Measurements from ENCODE around the gene STIM1. TPM values are rescaled to one million over a fixed set of nuclear protein-coding genes. Genes with fewer than 3 reads are reported as not detected.

Gene STIM1
- total and polyA plus RNA-seq, 4 donors, result 32.1 to 51.5 (median 41.6) TPM

DNA sequence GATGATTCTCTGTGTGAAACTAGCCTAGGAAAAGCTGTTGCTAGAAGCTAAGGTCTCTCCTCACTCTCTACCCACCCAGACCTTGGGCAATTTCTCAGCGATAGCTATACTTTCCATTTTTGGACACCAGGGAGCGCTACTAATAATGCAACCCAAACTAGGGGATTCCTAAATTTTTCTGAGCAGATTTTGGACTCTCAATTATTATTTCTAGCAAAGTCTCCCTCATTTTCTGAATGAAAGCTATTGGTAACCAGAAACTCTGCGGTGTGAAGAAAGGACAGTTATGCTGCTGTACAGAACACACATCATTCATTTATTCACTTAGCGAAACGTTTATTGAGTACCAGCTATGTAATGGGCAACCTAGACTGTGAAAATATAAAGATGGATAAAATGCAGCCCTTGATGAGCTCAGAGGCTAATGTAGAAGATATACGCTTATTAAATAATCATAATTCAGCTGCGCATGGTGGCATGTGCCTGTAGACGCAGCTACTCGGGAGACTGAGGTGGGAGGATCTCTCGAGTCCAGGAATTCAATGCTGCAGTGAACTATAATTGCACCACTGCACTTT, 6.1 kb upstream of the STIM1 start:
- Histone ChIP-seq H3K36me3 (ENCODE audit: control insufficient read depth, insufficient read depth, low read length) (no peaks in the 10 kb centered on the region), H3K9me3 (ENCODE audit: control insufficient read depth, insufficient read depth, low read length) (no peaks in the 10 kb centered on the region), H3K4me3 (ENCODE audit: low read depth, low read length) (no peak overlapping the region), H3K27me3 (ENCODE audit: control insufficient read depth, insufficient read depth, low read length) (no peaks in the 10 kb centered on the region), H3K4me1 (ENCODE audit: control insufficient read depth, insufficient read depth, low read length) (peaks cover 2% of the 10 kb centered on the region), H3K27ac (ENCODE audit: low read depth, low read length) (no peak overlapping the region)
- peak in 3 of 6 donors; percentile 32 to 74 (median 67) for DNase-seq (ENCODE audit: low read depth in 4 of 6, low spot score in 6 of 6)
- WGBS (ENCODE audit: insufficient coverage), result 76% methylated on average over 5 of the region's 10 CpGs

DNA sequence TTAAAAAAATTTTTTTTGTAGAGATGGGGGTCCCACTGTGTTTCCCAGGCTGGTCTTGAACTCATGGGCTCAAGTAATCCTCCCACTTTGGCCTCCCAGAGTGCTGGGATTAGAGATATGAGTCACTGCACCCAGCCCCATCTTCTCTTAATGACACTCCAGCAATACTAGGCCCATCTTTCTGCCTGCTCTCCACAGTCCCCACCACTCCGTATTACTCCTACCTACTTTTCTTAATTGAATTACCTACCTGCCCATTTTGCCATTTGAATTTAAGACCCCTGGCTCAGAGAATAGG, 2.0 kb upstream of the STIM1 start:
- Histone ChIP-seq H3K4me1 (ENCODE audit: control insufficient read depth, insufficient read depth, low read length) (peaks cover 18% of the 10 kb centered on the region), H3K27ac (ENCODE audit: low read depth, low read length) (no peak overlapping the region), H3K36me3 (ENCODE audit: control insufficient read depth, insufficient read depth, low read length) (peaks cover 2% of the 10 kb centered on the region), H3K27me3 (ENCODE audit: control insufficient read depth, insufficient read depth, low read length) (no peaks in the 10 kb centered on the region), H3K4me3 (ENCODE audit: low read depth, low read length) (no peak overlapping the region), H3K9me3 (ENCODE audit: control insufficient read depth, insufficient read depth, low read length) (no peaks in the 10 kb centered on the region)
- no CpG with 5 or more reads among the region's 1 CpG for WGBS (ENCODE audit: insufficient coverage)
- no peak for DNase-seq (ENCODE audit: low read depth in 4 of 6, low spot score in 6 of 6)

DNA sequence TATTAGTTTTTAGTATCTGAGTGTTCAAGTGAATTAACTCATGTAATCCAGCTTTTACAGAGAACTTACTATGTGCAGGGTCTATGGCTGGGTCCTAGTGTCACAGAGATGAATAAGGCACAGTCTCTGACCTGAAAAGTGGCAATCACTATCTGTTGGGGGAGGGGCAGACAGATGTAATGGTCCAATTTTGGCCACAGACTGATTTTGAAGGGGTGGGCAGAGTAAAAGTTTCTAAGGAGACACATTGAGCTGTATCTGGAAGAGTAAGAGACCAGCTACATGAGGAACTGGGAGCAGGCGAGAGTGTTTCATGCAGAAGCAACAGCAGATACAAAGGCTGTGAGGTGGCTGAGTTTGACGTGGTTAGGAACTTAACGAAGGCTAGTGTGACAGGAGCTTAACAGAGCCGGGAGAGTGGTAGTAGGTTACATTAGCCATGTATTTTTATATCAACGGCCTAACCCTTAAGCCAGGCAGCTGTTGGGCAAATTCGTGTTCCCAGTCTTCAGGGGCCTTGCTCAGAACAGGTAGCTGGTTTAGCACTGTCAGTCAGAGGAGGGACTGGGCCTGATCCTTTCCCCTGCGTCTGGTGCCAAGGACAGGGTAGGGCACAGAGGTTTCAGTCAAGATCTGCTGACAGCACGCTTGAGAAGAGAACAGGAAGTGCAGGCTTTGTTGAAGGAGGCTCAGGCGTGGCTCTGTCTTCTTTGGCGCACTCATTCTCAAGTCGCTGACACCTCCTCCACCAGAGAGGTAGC, 1.4 kb upstream of the STIM1 start:
- Histone ChIP-seq H3K4me3 (ENCODE audit: low read depth, low read length) (no peak overlapping the region), H3K4me1 (ENCODE audit: control insufficient read depth, insufficient read depth, low read length) (peaks cover 20% of the 10 kb centered on the region), H3K9me3 (ENCODE audit: control insufficient read depth, insufficient read depth, low read length) (no peaks in the 10 kb centered on the region), H3K27ac (ENCODE audit: low read depth, low read length) (no peak overlapping the region), H3K27me3 (ENCODE audit: control insufficient read depth, insufficient read depth, low read length) (no peaks in the 10 kb centered on the region), H3K36me3 (ENCODE audit: control insufficient read depth, insufficient read depth, low read length) (peaks cover 2% of the 10 kb centered on the region)
- 85% methylated on average over 9 of the region's 11 CpGs for WGBS (ENCODE audit: insufficient coverage)
- no peak for DNase-seq (ENCODE audit: low read depth in 4 of 6, low spot score in 6 of 6)

DNA sequence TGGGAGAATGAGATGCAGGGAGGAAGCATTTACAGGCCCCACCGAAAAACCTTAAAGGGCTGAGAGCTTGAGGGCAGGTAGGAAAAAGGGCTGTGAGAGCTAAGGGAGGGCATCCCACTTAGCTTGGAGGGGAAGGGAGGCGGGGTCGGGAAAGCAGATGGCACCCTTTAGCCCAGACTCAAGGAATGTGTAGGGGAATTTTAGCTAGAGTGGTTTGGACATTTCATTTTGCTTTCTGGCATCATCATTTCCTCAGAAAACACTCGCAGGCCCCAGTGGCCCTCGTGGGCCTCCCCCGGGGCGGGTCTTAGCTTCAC, 846 bp upstream of the STIM1 start:
- H3K4me1 ChIP-seq (ENCODE audit: control insufficient read depth, insufficient read depth, low read length), result peaks cover 25% of the 10 kb centered on the region
- peak overlapping the region; percentile 94 for H3K4me3 ChIP-seq (ENCODE audit: low read depth, low read length)
- no peak for DNase-seq (ENCODE audit: low read depth in 4 of 6, low spot score in 6 of 6)
- H3K27me3 ChIP-seq (ENCODE audit: control insufficient read depth, insufficient read depth, low read length), result no peaks in the 10 kb centered on the region
- H3K9me3 ChIP-seq (ENCODE audit: control insufficient read depth, insufficient read depth, low read length), result no peaks in the 10 kb centered on the region
- peaks cover 2% of the 10 kb centered on the region for H3K36me3 ChIP-seq (ENCODE audit: control insufficient read depth, insufficient read depth, low read length)
- WGBS (ENCODE audit: insufficient coverage), result 27% methylated on average over 6 of the region's 7 CpGs
- peak overlapping the region; percentile 93 for H3K27ac ChIP-seq (ENCODE audit: low read depth, low read length)

DNA sequence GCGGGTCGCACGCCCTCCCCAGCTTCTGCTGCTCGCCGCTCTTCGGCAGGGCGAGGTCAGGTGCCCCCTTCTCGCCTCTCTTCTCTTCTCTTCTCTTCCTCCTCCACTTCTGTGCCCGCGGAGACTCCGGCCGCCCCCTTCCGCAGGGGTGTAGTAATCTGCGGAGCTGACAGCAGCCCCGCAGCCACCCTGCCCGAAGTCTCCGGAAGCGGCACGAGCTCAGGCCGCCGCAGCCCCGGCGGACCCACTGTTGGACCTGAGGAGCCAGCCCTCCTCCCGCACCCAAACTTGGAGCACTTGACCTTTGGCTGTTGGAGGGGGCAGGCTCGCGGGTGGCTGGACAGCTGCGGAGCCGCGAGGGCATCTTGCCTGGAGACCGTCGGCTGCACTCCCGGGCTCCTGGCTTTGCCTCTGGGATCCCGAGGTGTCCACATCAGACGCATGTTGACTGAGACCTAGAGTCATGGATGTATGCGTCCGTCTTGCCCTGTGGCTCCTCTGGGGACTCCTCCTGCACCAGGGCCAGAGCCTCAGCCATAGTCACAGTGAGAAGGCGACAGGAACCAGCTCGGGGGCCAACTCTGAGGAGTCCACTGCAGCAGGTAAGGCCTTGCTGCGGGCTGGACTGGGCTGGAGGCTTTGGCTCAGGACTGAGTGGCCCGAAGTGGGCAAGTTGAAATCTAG, 486 bp downstream of the STIM1 start:
- no peaks in the 10 kb centered on the region for H3K27me3 ChIP-seq (ENCODE audit: control insufficient read depth, insufficient read depth, low read length)
- 5% methylated on average over 40 of the region's 40 CpGs for WGBS (ENCODE audit: insufficient coverage)
- peaks cover 2% of the 10 kb centered on the region for H3K36me3 ChIP-seq (ENCODE audit: control insufficient read depth, insufficient read depth, low read length)
- peak overlapping the region; percentile 47 for H3K27ac ChIP-seq (ENCODE audit: low read depth, low read length)
- peaks cover 27% of the 10 kb centered on the region for H3K4me1 ChIP-seq (ENCODE audit: control insufficient read depth, insufficient read depth, low read length)
- no peaks in the 10 kb centered on the region for H3K9me3 ChIP-seq (ENCODE audit: control insufficient read depth, insufficient read depth, low read length)
- H3K4me3 ChIP-seq (ENCODE audit: low read depth, low read length), result peak overlapping the region; percentile 74
- DNase-seq (ENCODE audit: low read depth in 4 of 6, low spot score in 6 of 6), result peak in 2 of 6 donors; percentile 9 to 43

DNA sequence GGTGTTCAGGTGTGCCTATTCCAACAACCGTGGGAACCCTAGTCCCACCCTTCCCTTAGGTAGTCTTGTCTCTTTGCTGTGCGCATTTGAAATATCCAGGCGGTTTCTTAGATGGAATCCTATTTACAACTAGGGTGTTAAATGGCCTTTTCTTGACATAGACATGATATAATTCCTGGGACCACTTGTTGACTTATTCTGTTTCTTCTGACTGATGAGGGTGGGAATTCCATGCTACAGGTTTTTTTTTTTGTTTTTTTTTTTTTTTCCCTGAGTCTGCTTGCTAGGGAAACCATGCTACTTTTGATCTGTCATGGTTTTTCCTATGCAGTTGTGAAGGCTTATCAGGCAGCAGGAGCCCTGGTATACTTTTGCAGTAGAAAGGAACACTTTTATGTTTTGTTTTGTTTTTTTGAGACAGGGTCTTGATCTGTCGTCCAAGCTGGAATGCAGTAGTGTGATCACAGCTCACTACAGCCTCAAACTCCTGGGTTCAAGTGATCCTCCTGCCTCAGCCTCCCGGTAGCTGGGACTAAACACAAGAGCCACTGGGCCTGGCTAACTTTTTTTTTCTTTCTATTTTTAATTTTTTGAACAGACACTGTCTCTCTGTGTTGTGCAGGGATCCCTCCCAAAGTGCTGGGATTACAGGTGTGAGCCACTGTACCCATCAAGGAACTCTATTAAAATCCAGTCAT, 1.5 kb downstream of the STIM1 start:
- H3K4me3 ChIP-seq (ENCODE audit: low read depth, low read length), result no peak overlapping the region
- 81% methylated on average over 2 of the region's 5 CpGs for WGBS (ENCODE audit: insufficient coverage)
- H3K9me3 ChIP-seq (ENCODE audit: control insufficient read depth, insufficient read depth, low read length), result no peaks in the 10 kb centered on the region
- H3K4me1 ChIP-seq (ENCODE audit: control insufficient read depth, insufficient read depth, low read length), result peaks cover 27% of the 10 kb centered on the region
- no peak for DNase-seq (ENCODE audit: low read depth in 4 of 6, low spot score in 6 of 6)
- H3K27ac ChIP-seq (ENCODE audit: low read depth, low read length), result no peak overlapping the region
- H3K36me3 ChIP-seq (ENCODE audit: control insufficient read depth, insufficient read depth, low read length), result peaks cover 2% of the 10 kb centered on the region
- H3K27me3 ChIP-seq (ENCODE audit: control insufficient read depth, insufficient read depth, low read length), result no peaks in the 10 kb centered on the region

DNA sequence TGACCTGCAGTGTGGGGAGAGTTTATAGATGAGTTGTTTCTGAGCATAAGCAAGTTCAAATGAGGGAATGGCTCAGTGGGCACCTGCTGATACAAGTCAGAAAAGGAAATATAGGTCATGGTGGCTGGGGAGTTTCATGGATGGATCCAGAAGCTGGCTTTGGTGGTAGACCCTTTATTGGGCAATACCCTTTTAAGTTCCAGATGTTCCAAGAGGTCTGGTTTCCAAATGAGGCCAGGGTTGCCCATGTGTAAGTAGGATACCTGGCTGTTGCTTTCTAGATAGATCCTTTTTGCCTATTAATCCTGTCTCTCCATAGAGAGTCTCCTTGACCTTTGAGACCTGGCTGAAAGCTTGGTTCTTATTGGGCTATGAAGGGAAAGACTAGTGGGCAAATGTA, 2.2 kb downstream of the STIM1 start:
- Histone ChIP-seq H3K4me3 (ENCODE audit: low read depth, low read length) (no peak overlapping the region), H3K27me3 (ENCODE audit: control insufficient read depth, insufficient read depth, low read length) (no peaks in the 10 kb centered on the region), H3K27ac (ENCODE audit: low read depth, low read length) (no peak overlapping the region), H3K9me3 (ENCODE audit: control insufficient read depth, insufficient read depth, low read length) (no peaks in the 10 kb centered on the region), H3K36me3 (ENCODE audit: control insufficient read depth, insufficient read depth, low read length) (peaks cover 2% of the 10 kb centered on the region), H3K4me1 (ENCODE audit: control insufficient read depth, insufficient read depth, low read length) (peaks cover 27% of the 10 kb centered on the region)
- DNase-seq (ENCODE audit: low read depth in 4 of 6, low spot score in 6 of 6), result no peak

DNA sequence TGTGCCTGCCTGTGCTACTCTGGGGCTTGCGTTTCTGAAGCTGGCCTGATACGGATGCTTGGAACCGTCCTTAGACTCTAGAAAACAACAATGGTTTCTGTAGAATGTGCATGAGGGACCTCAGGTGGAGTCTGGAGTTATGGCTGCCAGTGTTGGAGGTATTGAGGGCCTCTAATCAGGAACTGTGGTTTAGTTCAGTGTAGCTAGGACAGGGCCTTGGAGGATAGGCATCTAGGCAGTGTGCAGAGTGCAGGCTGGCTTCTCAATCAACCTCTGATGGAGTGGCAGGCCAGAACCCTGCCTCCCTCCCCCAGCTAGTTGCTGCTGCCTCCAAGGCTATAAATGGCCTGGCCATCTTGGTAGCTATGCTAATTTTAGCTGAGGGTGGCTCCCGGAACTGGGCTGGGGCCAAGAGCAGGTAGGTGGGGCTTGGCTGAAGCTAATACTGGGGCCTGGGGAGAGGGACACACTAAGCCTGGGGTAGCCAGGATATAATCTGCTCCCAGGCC, 4.0 kb downstream of the STIM1 start:
- Histone ChIP-seq H3K9me3 (ENCODE audit: control insufficient read depth, insufficient read depth, low read length) (no peaks in the 10 kb centered on the region), H3K36me3 (ENCODE audit: control insufficient read depth, insufficient read depth, low read length) (peaks cover 2% of the 10 kb centered on the region), H3K27ac (ENCODE audit: low read depth, low read length) (no peak overlapping the region), H3K4me3 (ENCODE audit: low read depth, low read length) (no peak overlapping the region), H3K4me1 (ENCODE audit: control insufficient read depth, insufficient read depth, low read length) (peaks cover 25% of the 10 kb centered on the region), H3K27me3 (ENCODE audit: control insufficient read depth, insufficient read depth, low read length) (no peaks in the 10 kb centered on the region)
- 74% methylated on average over 4 of the region's 4 CpGs for whole genome bisulfite sequencing (ENCODE audit: insufficient coverage)
- DNase-seq (ENCODE audit: low read depth in 4 of 6, low spot score in 6 of 6), result no peak

DNA sequence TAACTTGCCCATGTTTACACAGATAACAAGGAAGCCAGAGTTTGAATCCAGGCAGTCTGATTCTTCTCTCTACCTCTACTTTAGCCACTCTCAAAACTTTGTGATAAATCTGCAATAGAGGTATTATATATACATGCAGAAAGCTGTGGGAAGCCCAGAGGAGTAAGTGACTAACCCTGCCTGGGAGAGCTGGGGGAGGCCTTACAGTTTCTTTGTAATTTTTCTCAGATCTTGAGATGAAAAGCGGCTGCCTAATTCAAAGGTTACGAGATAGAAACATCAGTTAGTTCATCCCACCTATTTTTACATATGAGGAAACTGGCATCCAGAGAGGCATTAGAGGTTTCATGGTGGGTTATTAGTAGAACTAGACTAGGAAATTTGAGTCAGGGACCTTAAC, 4.9 kb downstream of the STIM1 start:
- peaks cover 20% of the 10 kb centered on the region for H3K4me1 ChIP-seq (ENCODE audit: control insufficient read depth, insufficient read depth, low read length)

More for the DNA sequence above, 4.9 kb downstream of the STIM1 start:
- DNase-seq (ENCODE audit: low read depth in 4 of 6, low spot score in 6 of 6), result no peak
- H3K9me3 ChIP-seq (ENCODE audit: control insufficient read depth, insufficient read depth, low read length), result no peaks in the 10 kb centered on the region
- H3K4me3 ChIP-seq (ENCODE audit: low read depth, low read length), result no peak overlapping the region
- no CpG with 5 or more reads among the region's 2 CpGs for WGBS (ENCODE audit: insufficient coverage)
- H3K36me3 ChIP-seq (ENCODE audit: control insufficient read depth, insufficient read depth, low read length), result peaks cover 2% of the 10 kb centered on the region
- H3K27me3 ChIP-seq (ENCODE audit: control insufficient read depth, insufficient read depth, low read length), result no peaks in the 10 kb centered on the region
- no peak overlapping the region for H3K27ac ChIP-seq (ENCODE audit: low read depth, low read length)
